Type B pancreatic cell (in vitro differentiated cells): Measurements from ENCODE around the gene HBZ. TPM values are rescaled to one million over a fixed set of nuclear protein-coding genes. Genes with fewer than 3 reads are reported as not detected.
"Not testable (repeated sequence)": the region's sequence is repeated elsewhere in the genome, so short reads cannot be mapped to it uniquely, and the experiment has no call there.

ENCODE experiments used
- DNase-seq: peaks from one replicate; pipeline ENCODE4 v3.0.0; 2021; ENCODE audit warnings: mixed read lengths; ENCODE audit not compliant: unreplicated experiment; ENCODE audit errors: extremely low spot score
- H3K27ac Mint-ChIP-seq: 2 replicates; pipeline ENCODE4 v1.8.0; 2021; ENCODE audit warnings: mild to moderate bottlenecking, mixed read lengths
- H3K27me3 Mint-ChIP-seq: 2 replicates; pipeline ENCODE4 v1.8.0; 2021; ENCODE audit warnings: mixed read lengths
- H3K36me3 Mint-ChIP-seq: 2 replicates; pipeline ENCODE4 v1.8.0; 2021; ENCODE audit warnings: mixed read lengths
- H3K4me1 Mint-ChIP-seq: one replicate; pipeline ENCODE4 v1.8.0; 2021; ENCODE audit warnings: mixed read lengths; ENCODE audit not compliant: unreplicated experiment
- H3K4me3 Mint-ChIP-seq: 2 replicates; pipeline ENCODE4 v1.8.0; 2021; ENCODE audit warnings: mild to moderate bottlenecking, mixed read lengths
- H3K9me3 Mint-ChIP-seq: 2 replicates; pipeline ENCODE4 v1.8.0; 2021; ENCODE audit warnings: mixed read lengths
- total RNA-seq: library from RNA; stranded (reverse); gene quantifications from 2 replicates; pipeline ENCODE4 v1.2.1, GENCODE V29; 2021; ENCODE audit warnings: low replicate concordance
- TF ChIP-seq, protein P1 (sequence below): fragments of 200-600 bp; sonication (generic); conservative IDR thresholded peaks from 2 replicates; pipeline ENCODE4 v1.5.0; 2021; ENCODE audit warnings: antibody characterized with exemption, mild to moderate bottlenecking

The HBZ gene
- total RNA-seq, 1 donor from 2014 or later: not detected

DNA sequence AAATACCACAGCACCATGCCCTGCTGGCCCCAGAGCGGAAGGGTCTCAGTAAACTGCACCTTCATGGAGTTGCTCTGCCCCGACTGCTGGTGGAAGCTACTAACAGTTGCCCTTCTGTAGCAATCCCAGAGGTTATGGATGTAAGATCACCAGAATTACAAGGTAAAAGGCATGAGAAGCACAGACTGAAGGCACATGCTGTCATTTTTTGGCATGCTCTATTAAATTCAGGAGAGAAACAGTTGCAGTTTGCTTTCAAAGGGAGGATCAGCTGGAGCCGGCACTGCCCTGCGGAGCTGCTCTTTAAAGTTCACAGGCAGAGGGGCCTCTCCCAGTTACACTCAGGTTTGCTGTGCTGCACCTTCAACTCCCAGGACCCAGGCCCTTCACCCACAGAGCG is 33.1 kb upstream of the HBZ start:
- Mint-ChIP-seq H3K27me3 (no peaks in the 10 kb centered on the region), H3K4me3 (no peak overlapping the region), H3K27ac (no peak overlapping the region), H3K9me3 (no peaks in the 10 kb centered on the region), H3K4me1 (no peaks in the 10 kb centered on the region), H3K36me3 (peaks cover 3% of the 10 kb centered on the region)
- no peak for DNase-seq
- TF ChIP-seq, protein P1, sequence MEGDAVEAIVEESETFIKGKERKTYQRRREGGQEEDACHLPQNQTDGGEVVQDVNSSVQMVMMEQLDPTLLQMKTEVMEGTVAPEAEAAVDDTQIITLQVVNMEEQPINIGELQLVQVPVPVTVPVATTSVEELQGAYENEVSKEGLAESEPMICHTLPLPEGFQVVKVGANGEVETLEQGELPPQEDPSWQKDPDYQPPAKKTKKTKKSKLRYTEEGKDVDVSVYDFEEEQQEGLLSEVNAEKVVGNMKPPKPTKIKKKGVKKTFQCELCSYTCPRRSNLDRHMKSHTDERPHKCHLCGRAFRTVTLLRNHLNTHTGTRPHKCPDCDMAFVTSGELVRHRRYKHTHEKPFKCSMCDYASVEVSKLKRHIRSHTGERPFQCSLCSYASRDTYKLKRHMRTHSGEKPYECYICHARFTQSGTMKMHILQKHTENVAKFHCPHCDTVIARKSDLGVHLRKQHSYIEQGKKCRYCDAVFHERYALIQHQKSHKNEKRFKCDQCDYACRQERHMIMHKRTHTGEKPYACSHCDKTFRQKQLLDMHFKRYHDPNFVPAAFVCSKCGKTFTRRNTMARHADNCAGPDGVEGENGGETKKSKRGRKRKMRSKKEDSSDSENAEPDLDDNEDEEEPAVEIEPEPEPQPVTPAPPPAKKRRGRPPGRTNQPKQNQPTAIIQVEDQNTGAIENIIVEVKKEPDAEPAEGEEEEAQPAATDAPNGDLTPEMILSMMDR: no peak

DNA sequence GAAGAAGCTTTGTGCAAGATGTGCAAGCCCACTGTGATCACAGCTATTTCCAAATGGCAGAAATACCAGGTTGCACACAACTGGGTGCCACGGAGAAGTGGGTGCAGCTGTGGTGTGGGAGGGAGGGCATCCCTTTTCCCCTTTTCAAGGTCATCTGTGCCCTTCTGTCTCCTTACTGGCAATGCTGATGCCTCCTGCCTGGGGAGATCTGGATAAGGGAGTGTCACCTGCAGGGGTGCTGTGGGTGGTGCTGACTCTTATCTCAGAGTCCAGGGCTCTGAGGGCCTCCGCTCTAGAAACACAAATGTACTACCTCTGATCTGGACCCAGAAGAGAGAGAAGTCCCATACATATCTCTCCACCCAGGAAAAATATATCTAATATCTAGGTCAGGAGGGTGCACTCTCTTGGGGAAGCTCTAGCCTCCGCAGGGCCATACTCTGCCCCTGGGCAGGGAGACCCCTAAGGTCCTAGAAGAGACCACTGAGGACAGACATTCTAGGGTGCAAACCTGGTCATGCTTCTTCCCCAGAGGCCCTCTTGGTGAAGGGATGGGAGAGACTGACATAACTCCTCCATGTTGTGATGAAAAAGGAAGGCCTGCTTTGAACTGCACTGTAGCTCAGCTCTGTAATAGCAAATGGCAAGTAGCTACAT is 32.5 kb upstream of the HBZ start:
- TF ChIP-seq, protein P1: no peak
- H3K36me3 Mint-ChIP-seq: peaks cover 3% of the 10 kb centered on the region
- no peak overlapping the region for H3K27ac Mint-ChIP-seq
- H3K9me3 Mint-ChIP-seq: no peaks in the 10 kb centered on the region
- DNase-seq: no peak
- no peak overlapping the region for H3K4me3 Mint-ChIP-seq
- H3K4me1 Mint-ChIP-seq: no peaks in the 10 kb centered on the region
- H3K27me3 Mint-ChIP-seq: no peaks in the 10 kb centered on the region

DNA sequence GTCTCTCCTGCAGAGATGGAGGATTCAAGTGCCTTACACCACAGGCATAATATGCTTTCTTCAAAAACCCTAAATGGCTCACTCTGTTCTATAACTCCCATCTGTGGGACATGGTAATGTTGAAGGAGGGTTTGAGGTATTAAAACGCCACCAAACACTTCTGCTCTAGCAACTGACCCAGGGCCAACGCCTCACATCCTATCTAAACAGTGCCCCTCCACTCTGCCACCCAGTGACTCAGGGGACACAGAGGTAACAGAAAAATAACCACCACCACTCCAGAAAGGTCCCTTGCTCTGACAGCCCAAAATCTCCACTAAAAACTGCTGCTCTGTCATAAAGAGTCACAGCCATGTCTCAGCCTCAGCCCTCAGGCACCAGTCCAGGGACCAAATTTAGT is 31.7 kb upstream of the HBZ start:
- no peaks in the 10 kb centered on the region for H3K9me3 Mint-ChIP-seq
- H3K36me3 Mint-ChIP-seq: peaks cover 3% of the 10 kb centered on the region
- no peak for DNase-seq
- TF ChIP-seq, protein P1: no peak
- H3K27me3 Mint-ChIP-seq: no peaks in the 10 kb centered on the region
- no peaks in the 10 kb centered on the region for H3K4me1 Mint-ChIP-seq
- no peak overlapping the region for H3K4me3 Mint-ChIP-seq
- no peak overlapping the region for H3K27ac Mint-ChIP-seq

DNA sequence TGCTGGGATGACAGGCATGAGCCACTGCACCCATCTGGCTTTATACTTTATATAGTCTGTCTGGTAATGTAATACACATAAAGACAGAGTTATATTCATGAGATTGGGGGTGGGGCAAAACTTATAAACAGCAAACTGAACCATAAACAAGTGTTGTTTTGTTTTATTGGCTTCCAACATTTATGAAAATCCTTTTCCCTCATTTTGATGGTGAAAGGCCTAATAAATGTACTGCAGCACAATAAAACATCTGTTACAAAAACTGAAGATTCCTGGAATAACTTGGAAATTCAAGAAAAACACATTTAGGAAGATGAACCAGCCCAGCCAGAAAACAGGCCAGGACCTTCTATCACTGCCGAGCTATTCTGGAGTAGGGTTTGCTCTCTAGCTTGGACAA is 30.1 kb upstream of the HBZ start:
- H3K27ac Mint-ChIP-seq: no peak overlapping the region
- TF ChIP-seq, protein P1: no peak
- no peaks in the 10 kb centered on the region for H3K4me1 Mint-ChIP-seq
- H3K4me3 Mint-ChIP-seq: no peak overlapping the region
- no peaks in the 10 kb centered on the region for H3K27me3 Mint-ChIP-seq
- H3K36me3 Mint-ChIP-seq: no peaks in the 10 kb centered on the region
- no peak for DNase-seq
- no peaks in the 10 kb centered on the region for H3K9me3 Mint-ChIP-seq

DNA sequence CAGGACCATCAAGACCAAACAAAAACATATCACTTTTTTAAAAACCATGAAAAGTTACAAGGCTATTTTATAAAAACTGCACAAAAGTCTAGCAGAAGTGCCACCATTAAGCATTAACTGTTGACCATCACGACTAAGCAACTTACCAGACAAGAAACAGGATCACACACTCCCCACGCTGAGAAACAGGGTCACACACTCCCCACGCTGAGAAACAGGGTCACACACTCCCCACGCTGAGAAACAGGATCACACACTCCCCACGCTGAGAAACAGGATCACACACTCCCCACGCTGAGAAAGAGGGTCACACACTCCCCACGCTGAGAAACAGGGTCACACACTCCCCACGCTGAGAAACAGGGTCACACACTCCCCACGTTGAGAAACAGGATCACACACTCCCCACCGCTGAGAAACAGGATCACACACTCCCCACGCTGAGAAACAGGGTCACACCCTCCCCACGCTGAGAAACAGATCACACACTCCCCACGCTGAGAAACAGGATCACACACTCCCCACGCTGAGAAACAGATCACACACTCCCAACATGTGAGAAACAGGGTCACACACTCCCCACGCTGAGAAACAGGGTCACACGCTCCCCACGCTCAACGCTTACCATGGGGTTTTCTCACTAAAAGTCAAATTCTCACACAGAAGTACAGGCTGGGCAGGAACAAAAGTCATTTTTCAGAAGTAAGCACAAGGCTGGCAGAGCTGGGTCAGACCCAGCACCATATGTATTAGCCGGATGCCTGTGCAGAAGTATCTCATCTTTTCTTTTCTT is 28.7 kb upstream of the HBZ start:
- H3K27me3 Mint-ChIP-seq, H3K9me3 Mint-ChIP-seq, DNase-seq, H3K4me3 Mint-ChIP-seq, H3K27ac Mint-ChIP-seq, H3K36me3 Mint-ChIP-seq, H3K4me1 Mint-ChIP-seq: not testable (repeated sequence)

DNA sequence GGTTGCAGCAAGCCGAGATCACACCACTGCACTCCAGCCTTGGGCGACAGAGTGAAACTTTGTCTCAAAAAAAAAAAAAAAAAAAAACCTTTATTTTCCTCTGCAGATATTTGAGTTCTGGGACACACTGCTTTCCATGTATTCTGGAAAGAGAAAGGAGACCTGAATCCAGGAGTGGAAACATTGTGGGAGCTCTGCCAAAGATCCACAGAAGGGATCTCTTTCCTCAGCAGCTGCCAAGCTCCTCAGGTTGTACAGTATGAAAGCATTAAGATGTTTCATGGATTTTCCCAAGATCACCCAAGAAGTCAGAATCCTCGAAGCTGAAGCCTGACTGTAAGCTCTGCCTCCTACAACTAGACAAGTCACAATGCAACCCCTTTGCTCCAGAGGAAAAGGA is 27.4 kb upstream of the HBZ start:
- DNase-seq: no peak
- Mint-ChIP-seq H3K36me3 (no peaks in the 10 kb centered on the region), H3K4me3 (no peak overlapping the region), H3K27me3 (no peaks in the 10 kb centered on the region), H3K27ac (no peak overlapping the region), H3K9me3 (no peaks in the 10 kb centered on the region), H3K4me1 (no peaks in the 10 kb centered on the region)
- TF ChIP-seq, protein P1: no peak
